Astrocyte of the hippocampus (primary cell): Measurements from ENCODE around the gene KCNK10.
"Not testable (repeated sequence)": the region's sequence is repeated elsewhere in the genome, so short reads cannot be mapped to it uniquely, and the experiment has no call there.

Experiments
- DNase-seq: peaks from one replicate; pipeline ENCODE4 v3.0.0; 2011; ENCODE audit warnings: low read depth, low spot score

The KCNK10 gene

DNA sequence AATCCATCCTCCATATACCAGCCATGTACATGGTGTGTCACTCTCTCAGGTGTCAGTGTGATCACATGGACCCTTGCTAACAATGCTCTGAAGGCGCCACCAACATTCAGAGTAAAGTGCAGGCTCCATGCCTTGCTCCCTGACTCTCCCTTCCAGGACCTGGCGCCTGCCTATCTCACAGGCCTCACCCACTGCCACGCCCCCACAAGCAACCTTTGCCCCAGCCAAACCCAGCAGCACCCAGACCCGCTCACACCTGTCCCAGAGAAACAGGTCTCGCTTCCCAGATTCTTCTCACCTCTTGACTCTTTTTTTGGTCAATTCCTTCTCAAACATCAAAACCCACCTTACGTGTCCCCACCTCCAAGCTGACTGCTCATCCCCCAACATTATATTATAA, 52.3 kb downstream of the KCNK10 start:
- DNase-seq = no peak

DNA sequence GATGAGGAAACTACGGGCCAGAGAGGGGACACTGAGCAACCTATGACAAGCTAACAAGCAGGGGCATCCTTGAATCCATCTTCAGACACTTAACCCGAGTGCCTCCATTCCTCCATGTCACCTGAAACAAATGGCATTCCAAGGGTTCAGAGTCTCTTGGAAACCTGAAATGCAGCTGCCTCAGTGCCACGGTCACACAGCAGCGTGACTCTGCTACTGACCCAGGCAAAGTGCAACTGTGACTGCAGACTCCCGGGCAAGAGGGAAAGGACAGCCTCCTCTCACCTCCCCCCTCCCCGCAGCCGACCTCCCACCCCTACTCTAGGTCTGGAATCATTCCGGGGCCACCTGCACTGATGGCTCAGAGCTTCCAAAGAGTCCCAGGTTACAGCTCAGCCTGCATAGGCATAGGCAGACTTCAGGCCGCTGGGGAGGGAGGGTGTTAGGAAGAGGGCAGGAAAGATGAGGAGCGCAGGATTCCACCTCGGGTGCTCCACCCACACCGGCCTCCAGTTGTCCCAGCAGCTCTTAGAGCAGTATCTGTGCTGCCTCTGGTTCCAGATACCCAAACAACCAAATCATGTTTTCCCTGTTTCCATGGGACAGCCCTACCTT, 53.2 kb downstream of the KCNK10 start:
- no peak for DNase-seq

GRCh38 chr14:88266474-88266873, 56.6 kb downstream of the KCNK10 start:
- DNase-seq = no peak

- no peak for DNase-seq
Measured at GRCh38 chr14:88264116-88264515, 59.0 kb downstream of the KCNK10 start.

DNA sequence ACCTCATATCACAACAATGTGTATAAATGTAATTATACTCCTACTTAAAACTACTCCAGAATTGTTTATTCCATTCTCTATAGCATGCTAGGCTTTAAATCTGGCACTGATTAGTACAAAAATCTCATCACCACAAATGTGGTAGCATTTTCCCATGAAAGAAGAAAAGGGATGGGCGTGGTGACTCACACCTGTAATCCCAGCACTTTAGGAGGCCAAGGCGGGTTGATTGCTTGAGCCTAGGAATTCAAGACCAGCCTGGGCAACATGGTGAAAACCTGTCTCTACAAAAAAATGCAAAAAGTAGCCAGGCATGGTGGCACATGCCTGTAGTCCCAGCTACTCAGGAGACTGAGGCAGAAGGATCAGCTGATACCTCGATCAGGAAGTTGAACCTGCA, 61.8 kb downstream of the KCNK10 start:
- DNase-seq = not testable (repeated sequence)

- no peak for DNase-seq
Measured at GRCh38 chr14:88258021-88258420, 65.0 kb downstream of the KCNK10 start.

DNA sequence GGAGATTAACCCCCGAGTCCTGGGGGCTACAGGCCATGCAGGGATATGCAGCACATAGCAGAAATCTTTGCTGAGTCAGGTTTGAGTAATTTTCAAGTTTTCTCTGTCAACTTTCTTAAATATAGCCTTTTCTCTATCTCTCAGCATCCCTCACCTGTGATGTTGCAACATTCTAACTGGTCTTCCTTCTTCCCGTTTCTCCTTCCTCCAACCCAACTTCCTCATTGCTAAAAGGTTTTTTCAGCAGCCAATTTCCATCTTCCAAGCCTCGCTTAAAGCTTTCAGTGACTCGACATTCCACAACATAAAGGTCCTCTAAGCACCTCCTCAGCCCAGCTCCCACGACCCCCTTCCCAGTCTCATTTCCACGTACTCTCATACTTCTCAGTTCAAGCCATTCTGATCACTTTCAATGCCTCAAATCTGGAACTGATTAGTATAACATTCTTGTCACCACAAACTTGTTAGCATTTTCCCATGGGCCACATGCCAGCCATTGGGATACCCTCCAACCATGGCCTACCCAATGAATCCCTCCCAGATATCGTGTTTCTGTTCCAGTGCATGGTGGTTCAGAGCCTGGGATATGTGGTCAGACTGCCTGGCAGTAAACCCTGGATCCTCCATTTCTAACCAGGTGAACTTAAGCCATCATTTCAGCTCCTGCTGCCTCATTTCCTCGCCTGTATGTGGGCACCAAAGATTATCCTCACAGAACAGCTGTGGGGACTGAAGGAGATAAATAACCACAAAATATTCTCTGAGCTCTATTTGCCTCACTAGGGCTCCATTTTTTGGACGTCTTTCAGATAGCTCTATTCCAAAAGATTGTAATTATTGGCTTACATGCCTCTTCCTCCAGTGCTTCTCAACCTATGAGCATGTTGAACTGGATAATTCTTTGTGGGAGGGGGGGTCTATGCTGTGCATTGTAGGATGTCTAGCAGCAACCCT, 65.8 kb downstream of the KCNK10 start:
- DNase-seq = peak; percentile 60

DNA sequence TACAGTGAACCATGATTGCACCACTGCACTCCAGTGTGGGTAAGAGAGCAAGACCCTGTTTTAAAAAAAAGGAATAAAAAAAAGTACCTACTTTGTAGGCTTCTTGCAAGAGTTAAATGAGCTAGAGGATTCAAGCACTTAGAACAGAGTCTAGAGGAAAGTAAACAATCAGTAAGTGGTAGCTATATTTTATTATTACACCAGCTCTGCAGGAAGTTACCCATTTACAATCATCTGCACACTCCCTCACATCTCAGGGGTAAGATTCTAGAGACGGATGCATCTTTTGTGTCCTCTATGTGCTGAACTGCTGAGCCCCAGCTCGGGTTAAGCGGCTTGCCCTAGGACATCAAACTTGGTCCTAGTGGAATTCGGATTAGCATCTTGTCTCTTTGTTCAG, 67.3 kb downstream of the KCNK10 start:
- no peak for DNase-seq

DNA sequence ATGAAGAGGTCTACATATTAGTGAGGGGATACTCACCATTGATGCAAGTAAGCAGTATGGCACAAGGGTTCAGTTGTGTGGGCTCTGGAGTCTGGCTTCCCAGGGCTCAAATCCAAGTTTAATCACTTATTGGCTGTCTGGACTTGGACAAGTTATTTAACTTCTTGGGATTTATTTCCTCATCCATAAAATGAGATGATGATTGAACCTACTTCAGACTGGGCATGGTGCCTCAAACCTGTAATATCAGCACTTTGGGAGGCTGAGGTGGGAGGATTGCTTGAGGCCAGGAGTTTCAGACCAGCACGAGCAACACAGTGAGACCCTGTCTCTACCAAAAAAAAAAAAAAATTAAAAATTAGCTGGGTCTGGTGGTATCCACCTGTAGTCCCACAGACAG, 67.9 kb downstream of the KCNK10 start:
- DNase-seq = no peak

DNA sequence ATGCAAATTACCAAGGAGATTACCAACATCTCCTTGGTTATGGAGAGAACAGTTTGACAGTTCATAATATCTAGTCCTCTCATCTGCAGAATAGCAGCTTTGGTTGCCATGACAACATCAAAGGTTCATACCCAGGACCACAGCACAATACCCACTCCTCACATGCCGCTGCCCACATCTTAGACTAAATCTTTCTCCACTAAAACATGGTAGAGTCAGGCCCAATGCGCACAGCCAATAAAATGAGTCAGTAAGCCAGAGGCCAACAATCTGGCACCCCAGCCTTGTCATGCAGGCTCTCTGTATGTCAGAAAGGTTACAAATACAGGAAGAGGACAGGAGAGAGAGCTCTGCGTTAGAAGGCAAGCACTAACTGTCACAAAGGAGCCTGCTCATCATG, 70.6 kb downstream of the KCNK10 start:
- DNase-seq = no peak

DNA sequence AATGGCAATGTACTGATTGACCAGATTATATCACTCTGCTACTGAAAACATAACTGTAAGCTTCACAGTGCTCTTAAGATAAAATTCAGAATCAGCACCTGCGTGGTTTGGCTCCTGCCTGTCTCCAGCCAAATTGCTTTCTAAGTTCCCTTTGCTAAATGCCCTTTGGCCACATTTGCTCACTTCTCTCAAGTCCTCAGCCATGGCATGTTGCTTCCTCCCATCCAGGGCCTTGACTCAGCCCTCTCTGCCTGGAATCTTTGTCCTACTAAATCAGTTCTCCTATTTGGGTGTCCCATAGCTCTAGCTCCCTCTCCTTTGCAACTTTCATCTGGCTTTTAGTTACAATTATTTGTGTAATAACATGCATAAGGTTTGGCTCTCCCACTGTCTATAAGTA, 71.4 kb downstream of the KCNK10 start:
- no peak for DNase-seq

DNA sequence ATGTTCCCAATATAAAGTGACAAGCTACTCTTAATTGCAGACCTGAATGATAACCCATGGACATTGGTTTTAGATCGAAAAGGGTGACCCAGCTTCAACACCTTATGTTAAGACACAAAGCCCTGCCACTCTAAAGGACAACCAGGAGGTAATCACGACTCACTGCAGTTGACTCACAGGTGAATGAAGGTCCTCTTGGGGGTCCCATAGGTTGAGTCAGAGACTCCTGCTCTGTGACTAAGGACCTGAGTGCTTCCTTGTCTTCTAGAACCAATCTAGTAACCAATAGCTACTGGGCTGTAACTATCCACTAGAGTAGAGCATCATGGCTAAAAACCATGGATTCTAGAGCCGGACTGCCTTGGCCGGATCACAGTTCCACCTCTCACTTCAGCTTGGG, 73.8 kb downstream of the KCNK10 start:
- DNase-seq = no peak

DNA sequence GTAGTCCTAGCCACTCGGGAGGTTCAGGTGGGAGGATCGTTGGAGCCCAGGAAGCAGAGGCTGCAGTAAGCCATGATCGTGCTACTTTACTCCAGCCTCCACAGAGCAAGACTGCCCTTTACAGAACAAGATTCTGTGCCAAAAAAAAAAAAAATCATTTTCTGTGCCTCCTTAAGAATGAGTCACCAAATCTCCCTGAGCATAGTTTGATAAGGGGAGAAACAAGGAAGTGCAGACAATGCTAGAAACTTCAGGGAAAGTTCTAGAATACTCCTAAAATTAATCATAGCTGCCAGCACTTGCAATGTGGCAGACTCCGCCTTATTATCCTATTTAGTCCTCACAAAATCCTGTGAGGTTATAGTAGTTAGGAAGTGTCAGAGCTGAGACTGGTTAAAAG, 74.5 kb downstream of the KCNK10 start:
- peak; percentile 24 for DNase-seq

DNA sequence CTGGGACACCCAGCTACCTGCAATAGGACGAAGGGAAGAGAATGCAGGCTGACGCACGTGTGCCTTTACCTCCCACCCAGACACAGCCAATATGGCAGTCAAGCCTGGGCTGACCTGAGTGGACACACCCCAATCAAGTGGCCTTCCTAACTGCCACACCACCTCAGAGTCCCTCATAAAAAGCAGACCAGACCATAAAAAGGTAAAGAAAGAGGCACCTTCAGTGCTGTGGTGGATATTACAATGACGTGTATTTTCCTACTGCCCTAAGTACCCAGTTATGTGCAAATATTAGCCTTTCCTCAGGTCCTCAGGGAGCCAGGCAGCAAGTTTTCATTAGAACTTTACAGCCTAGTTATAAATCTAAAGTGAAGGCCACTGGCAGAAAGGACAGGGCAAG, 75.8 kb downstream of the KCNK10 start:
- DNase-seq = no peak

GRCh38 chr14:88245321-88245720, 77.7 kb downstream of the KCNK10 start:
- peak; percentile 2 for DNase-seq

DNA sequence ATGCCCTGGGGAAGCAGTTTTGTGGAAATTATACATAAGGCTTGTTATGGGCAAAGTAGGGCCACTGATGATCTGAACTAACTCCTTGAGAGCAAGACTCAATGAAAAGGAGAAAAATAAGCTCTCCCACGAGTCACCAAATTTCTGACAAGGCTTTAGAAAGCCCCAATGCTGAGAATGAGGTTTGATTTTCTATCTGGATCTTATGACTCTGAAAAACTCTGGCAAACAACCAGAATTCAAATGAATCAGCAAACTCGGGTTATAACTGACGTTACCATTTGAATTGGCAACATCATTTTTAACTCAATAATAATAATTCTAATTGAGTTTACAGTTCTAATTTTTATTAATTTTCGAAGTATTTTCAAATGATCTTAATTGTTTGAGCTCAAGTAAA, 79.1 kb downstream of the KCNK10 start:
- DNase-seq = no peak

DNA sequence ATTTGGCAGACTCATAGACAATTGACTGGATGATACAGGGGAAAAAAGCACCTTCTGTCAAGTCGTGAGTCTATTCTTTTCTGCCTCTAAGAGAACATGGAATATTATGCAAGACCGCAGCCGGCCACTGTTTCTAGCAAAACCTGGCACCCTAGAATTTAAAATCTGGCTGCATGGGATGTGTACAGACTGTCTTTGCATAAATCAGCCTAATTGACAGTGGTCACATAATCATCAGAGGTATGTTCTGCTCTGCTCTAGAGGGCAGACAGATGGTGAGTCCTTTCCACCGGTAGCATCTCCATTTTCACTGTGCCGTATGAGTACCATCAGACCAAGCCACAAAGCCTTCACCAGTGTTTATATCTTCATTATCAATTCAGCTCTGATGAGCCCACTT, 80.6 kb downstream of the KCNK10 start:
- no peak for DNase-seq

DNA sequence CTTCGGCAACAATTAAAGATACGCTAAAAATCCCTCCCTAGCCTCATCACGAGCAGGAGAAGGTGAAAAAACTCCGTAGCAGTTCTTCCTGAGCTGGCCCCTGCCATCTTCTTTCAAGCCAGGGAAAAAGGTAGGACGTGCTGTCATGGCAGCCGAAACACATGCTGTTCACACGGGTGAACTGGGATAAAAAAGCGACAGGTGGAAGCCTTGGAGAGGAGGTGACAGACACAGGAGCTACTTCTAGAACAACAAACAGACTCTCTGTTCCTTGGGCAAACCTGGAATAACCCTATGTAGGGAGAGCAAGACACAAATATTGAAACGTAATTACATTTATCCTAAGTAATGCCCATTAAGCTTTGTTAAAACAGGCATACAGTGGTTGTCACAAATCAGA, 81.3 kb downstream of the KCNK10 start:
- DNase-seq = no peak

DNA sequence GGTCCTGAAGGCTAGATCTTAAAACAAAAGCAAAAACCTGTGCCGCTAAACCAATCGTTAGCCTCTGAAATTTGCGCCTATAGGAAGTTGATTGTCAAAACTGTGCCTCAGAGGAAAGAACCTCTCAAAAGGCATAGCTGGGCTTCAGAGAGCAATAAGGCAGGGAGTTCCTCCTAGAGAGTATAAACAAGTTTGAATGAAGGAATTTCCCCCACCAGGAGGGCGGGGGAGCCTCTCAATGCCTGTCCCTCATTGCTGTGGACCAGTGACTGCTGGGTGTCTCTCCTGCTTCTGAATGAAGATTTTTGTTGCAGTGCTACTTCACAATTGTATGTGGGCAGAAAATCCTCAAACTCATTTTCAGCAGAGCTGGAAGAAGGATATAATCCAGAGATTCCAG, 88.6 kb downstream of the KCNK10 start:
- no peak for DNase-seq

DNA sequence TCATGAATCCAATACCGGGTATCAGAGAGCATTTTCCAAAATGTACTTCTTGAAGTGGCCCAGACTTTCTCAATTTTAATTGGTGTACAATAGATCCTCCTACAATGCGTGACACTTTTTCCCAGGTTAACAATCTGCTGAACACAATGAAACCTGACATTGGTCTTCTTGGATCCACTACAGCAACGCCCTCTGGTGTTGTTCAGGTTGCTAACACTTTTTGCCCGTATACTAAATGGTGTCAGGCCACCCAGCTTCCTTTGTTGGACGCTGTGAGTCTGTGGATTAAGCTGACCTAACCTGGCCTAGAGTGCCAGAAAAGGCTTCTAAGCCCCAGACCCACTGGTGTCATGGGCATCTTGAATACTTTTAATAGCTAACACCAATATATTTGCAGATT, 89.2 kb downstream of the KCNK10 start:
- DNase-seq = no peak

DNA sequence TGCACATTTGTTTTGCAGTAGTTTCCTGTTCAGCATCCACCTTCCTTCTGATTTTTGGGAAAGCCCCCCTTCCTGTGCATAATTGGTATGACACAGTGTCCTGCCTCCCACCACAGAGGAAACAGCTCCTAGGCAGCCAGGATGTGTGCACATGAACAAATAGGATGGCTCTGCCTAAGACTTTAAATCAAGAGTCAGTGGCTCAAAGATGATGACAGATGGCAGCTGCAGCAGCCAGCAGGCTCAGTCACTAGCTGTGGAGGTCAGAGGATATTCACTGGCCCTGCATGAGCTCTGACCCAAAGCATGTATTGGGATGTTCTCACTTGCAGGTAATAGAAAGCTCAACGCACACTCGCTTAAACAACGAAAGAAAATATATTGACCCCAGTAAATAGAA, 90.3 kb downstream of the KCNK10 start:
- DNase-seq = no peak

DNA sequence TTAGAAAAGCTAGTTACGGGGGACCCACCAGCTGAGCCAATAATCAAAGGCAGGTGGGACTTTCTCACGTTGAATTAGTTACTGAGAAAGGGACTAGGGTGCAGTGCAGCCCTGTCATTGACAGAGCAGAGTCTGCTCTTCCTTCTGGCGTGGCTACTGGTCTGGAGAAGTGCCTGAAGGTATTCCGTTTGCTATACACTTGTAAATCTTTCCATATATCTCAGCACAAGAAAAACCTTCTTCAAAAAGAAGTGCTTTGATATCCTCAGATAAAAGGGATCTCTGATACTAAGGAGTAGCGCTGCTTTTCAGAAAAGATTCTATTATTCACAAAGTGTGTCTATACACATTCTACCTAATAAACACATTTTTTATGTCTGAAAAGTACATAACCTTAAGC, 91.5 kb downstream of the KCNK10 start:
- no peak for DNase-seq

- no peak for DNase-seq
Measured at GRCh38 chr14:88229428-88229827, 93.6 kb downstream of the KCNK10 start.
